NT2/D1 (cell line): Measurements from ENCODE around the gene CEP19.

Experiments
- SUZ12 ChIP-seq: IDR thresholded peaks from 2 replicates; pipeline ENCODE4 v1.6.1; 2011; ENCODE audit not compliant: insufficient read length, insufficient read depth; ENCODE audit errors: extremely low read depth
- YY1 ChIP-seq: IDR thresholded peaks from 2 replicates; pipeline ENCODE4 v1.6.1; 2011; ENCODE audit not compliant: insufficient read length, insufficient read depth
- ZNF274 ChIP-seq: IDR thresholded peaks from 2 replicates; pipeline ENCODE4 v1.6.1; 2011; ENCODE audit warnings: mild to moderate bottlenecking, low read depth, low read length

- TF ChIP-seq SUZ12 = no peak
- no peak for TF ChIP-seq YY1
- TF ChIP-seq ZNF274 = no peak
Observed at GRCh38 chr3:196757876-196758739, 46.1 kb upstream of the CEP19 start.
